ENCODE results near the gene RTKN. TPM values are rescaled to one million over a fixed set of nuclear protein-coding genes. Genes with fewer than 3 reads are reported as not detected.
A peak's percentile ranks its signal among the peaks of the same experiment; 100 is the strongest.

The RTKN gene
- total and polyA plus RNA-seq, 2 of the 13 experiments (the other 11 are each of a cell fraction or from before 2014, with no cell fraction given), result 159 to 166 TPM

DNA sequence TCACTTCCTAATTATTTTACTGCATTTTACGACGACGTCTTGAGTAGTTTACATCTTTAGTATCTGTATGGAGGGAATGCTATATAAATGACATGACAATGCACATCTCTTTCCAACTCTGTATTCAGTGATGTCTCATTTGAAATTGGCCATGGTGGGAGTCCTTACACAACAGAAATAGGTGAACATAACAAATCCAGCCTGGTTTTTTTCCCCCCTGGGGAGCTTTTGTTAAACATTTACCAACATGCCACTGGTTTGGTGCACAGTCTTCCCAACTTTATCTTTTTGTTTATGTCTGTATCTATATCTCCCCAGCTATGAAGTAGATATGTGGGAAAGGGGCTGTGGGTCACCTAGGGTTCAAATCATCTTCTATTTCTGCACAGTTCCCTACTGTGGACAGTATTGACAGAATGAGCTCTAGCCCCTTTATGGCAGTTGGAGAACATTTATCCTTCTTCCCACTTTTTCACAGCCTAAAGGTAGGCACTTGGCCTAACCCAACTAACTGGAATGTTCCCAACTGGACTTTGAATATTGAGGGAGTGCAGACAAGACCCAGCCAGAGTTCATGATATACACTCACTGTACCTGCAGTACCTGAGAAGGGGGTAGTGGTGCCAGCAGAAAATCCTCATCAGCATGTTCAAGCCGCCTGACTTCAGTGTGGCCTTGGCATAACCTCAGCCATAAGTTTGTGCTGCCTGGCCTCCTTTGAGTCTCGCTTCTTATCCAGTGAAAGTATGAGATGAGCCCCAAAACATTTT lies 5.7 kb upstream of the RTKN start (continued):
- TF ChIP-seq, protein P1, sequence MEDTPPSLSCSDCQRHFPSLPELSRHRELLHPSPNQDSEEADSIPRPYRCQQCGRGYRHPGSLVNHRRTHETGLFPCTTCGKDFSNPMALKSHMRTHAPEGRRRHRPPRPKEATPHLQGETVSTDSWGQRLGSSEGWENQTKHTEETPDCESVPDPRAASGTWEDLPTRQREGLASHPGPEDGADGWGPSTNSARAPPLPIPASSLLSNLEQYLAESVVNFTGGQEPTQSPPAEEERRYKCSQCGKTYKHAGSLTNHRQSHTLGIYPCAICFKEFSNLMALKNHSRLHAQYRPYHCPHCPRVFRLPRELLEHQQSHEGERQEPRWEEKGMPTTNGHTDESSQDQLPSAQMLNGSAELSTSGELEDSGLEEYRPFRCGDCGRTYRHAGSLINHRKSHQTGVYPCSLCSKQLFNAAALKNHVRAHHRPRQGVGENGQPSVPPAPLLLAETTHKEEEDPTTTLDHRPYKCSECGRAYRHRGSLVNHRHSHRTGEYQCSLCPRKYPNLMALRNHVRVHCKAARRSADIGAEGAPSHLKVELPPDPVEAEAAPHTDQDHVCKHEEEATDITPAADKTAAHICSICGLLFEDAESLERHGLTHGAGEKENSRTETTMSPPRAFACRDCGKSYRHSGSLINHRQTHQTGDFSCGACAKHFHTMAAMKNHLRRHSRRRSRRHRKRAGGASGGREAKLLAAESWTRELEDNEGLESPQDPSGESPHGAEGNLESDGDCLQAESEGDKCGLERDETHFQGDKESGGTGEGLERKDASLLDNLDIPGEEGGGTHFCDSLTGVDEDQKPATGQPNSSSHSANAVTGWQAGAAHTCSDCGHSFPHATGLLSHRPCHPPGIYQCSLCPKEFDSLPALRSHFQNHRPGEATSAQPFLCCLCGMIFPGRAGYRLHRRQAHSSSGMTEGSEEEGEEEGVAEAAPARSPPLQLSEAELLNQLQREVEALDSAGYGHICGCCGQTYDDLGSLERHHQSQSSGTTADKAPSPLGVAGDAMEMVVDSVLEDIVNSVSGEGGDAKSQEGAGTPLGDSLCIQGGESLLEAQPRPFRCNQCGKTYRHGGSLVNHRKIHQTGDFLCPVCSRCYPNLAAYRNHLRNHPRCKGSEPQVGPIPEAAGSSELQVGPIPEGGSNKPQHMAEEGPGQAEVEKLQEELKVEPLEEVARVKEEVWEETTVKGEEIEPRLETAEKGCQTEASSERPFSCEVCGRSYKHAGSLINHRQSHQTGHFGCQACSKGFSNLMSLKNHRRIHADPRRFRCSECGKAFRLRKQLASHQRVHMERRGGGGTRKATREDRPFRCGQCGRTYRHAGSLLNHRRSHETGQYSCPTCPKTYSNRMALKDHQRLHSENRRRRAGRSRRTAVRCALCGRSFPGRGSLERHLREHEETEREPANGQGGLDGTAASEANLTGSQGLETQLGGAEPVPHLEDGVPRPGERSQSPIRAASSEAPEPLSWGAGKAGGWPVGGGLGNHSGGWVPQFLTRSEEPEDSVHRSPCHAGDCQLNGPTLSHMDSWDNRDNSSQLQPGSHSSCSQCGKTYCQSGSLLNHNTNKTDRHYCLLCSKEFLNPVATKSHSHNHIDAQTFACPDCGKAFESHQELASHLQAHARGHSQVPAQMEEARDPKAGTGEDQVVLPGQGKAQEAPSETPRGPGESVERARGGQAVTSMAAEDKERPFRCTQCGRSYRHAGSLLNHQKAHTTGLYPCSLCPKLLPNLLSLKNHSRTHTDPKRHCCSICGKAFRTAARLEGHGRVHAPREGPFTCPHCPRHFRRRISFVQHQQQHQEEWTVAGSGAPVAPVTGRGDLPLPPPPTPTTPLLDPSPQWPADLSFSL (CRISPR knock-in tag; IDR thresholded peaks at IDR 0.05), result 0 out of 2 replicates have a peak, but pooled peaks have one; percentile 25
- no peak for TF ChIP-seq TCF7L2 (IDR thresholded peaks at IDR 0.05; ENCODE audit: low read depth, low read length)
- no peak for TF ChIP-seq ARHGAP35 (CRISPR knock-in tag; IDR thresholded peaks at IDR 0.05; ENCODE audit: borderline replicate concordance)
- TF ChIP-seq, protein P2, sequence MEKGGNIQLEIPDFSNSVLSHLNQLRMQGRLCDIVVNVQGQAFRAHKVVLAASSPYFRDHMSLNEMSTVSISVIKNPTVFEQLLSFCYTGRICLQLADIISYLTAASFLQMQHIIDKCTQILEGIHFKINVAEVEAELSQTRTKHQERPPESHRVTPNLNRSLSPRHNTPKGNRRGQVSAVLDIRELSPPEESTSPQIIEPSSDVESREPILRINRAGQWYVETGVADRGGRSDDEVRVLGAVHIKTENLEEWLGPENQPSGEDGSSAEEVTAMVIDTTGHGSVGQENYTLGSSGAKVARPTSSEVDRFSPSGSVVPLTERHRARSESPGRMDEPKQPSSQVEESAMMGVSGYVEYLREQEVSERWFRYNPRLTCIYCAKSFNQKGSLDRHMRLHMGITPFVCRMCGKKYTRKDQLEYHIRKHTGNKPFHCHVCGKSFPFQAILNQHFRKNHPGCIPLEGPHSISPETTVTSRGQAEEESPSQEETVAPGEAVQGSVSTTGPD (CRISPR knock-in tag; IDR thresholded peaks at IDR 0.05), result no peak
- TF ChIP-seq, protein P3, sequence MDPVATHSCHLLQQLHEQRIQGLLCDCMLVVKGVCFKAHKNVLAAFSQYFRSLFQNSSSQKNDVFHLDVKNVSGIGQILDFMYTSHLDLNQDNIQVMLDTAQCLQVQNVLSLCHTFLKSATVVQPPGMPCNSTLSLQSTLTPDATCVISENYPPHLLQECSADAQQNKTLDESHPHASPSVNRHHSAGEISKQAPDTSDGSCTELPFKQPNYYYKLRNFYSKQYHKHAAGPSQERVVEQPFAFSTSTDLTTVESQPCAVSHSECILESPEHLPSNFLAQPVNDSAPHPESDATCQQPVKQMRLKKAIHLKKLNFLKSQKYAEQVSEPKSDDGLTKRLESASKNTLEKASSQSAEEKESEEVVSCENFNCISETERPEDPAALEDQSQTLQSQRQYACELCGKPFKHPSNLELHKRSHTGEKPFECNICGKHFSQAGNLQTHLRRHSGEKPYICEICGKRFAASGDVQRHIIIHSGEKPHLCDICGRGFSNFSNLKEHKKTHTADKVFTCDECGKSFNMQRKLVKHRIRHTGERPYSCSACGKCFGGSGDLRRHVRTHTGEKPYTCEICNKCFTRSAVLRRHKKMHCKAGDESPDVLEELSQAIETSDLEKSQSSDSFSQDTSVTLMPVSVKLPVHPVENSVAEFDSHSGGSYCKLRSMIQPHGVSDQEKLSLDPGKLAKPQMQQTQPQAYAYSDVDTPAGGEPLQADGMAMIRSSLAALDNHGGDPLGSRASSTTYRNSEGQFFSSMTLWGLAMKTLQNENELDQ (CRISPR knock-in tag; IDR thresholded peaks at IDR 0.05; ENCODE audit: borderline replicate concordance), result no peak
- TF ChIP-seq, protein P4, sequence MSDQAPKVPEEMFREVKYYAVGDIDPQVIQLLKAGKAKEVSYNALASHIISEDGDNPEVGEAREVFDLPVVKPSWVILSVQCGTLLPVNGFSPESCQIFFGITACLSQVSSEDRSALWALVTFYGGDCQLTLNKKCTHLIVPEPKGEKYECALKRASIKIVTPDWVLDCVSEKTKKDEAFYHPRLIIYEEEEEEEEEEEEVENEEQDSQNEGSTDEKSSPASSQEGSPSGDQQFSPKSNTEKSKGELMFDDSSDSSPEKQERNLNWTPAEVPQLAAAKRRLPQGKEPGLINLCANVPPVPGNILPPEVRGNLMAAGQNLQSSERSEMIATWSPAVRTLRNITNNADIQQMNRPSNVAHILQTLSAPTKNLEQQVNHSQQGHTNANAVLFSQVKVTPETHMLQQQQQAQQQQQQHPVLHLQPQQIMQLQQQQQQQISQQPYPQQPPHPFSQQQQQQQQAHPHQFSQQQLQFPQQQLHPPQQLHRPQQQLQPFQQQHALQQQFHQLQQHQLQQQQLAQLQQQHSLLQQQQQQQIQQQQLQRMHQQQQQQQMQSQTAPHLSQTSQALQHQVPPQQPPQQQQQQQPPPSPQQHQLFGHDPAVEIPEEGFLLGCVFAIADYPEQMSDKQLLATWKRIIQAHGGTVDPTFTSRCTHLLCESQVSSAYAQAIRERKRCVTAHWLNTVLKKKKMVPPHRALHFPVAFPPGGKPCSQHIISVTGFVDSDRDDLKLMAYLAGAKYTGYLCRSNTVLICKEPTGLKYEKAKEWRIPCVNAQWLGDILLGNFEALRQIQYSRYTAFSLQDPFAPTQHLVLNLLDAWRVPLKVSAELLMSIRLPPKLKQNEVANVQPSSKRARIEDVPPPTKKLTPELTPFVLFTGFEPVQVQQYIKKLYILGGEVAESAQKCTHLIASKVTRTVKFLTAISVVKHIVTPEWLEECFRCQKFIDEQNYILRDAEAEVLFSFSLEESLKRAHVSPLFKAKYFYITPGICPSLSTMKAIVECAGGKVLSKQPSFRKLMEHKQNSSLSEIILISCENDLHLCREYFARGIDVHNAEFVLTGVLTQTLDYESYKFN (CRISPR knock-in tag; conservative IDR thresholded peaks at IDR 0.05), result peak; percentile 96
- TF ChIP-seq, protein P5, sequence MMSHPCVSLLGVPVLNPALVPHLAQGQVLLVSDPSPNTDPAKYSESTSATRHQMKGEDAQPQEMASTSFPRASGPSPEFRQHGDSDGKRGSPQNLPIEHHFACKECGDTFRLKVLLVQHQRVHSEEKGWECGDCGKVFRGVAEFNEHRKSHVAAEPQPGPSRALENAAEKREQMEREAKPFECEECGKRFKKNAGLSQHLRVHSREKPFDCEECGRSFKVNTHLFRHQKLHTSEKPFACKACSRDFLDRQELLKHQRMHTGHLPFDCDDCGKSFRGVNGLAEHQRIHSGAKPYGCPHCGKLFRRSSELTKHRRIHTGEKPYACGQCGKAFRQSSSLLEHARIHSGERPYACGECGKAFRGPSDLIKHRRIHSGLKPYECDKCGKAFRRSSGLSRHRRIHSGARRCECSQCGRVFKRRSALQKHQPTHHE (CRISPR knock-in tag; IDR thresholded peaks at IDR 0.05; ENCODE audit: borderline replicate concordance), result no peak
- peak; percentile 64 for TF ChIP-seq RCOR2 (CRISPR knock-in tag; IDR thresholded peaks at IDR 0.05)
- TF ChIP-seq MAFK (conservative IDR thresholded peaks at IDR 0.05 in 1 of 2, IDR thresholded peaks at IDR 0.05 in 1 of 2; ENCODE audit: low read length in 2 of 2), result no peak
- no peak for TF ChIP-seq ZFP62 (CRISPR knock-in tag; IDR thresholded peaks at IDR 0.05)
